Tibial artery (tissue), 4 donors: ENCODE results near the gene INIP.
A peak's percentile ranks its signal among the peaks of the same experiment; 100 is the strongest.

Experiments used
- DNase-seq, 2 donors: peaks; one replicate each; pipeline ENCODE4 v3.0.0-alpha.2; 2019
- H3K27ac ChIP-seq, 2 donors: fragments of 200-600 bp; sonication (generic) in 1 of 2; 1 replicate in 1 of 2; 2 replicates in 1 of 2; pipeline ENCODE4 v1.5.1; 2018 to 2019; ENCODE audit warnings: mild to moderate bottlenecking in 1 of 2
- H3K27me3 ChIP-seq, 2 donors: fragments of 200-600 bp; sonication (generic) in 1 of 2; one replicate each; pipeline versions ENCODE4 v1.5.1 to v1.6.0; 2016 to 2019
- H3K36me3 ChIP-seq, 3 donors: fragments of 200-600 bp; sonication (generic) in 2 of 3; one replicate each; pipeline ENCODE4 v1.5.1; 2016 to 2019; ENCODE audit warnings: mild to moderate bottlenecking in 2 of 3
- H3K4me1 ChIP-seq, 4 donors: fragments of 200-600 bp; sonication (generic) in 2 of 4; 1 replicate in 3 of 4; 2 replicates in 1 of 4; pipeline ENCODE4 v1.5.1; 2016 to 2019
- H3K4me3 ChIP-seq, 2 donors: fragments of 200-600 bp; sonication (generic) in 1 of 2; 1 replicate in 1 of 2; 2 replicates in 1 of 2; pipeline ENCODE4 v1.5.1; 2018 to 2019; ENCODE audit warnings: mild to moderate bottlenecking in 2 of 2
- H3K9me3 ChIP-seq, 3 donors: fragments of 200-600 bp; sonication (generic) in 1 of 3; one replicate each; pipeline ENCODE4 v1.5.1; 2016 to 2019
- CTCF ChIP-seq, 2 experiments: fragments of 200-600 bp in 1 of 2; fragments of 450-650 bp in 1 of 2; IDR thresholded peaks; one replicate each; pipeline ENCODE4 v1.5.1; 2017 to 2019; ENCODE audit warnings: antibody characterized with exemption in 2 of 2, mild to moderate bottlenecking in 1 of 2, moderate library complexity in 1 of 2
- intact Hi-C: fragments of 100-400 bp; cut with DNase I; formaldehyde crosslinking; loops from one replicate; pipeline ENCODE4 v1.15.0; 2023; ENCODE audit warnings: low total_unique reads

INIP gene

DNA sequence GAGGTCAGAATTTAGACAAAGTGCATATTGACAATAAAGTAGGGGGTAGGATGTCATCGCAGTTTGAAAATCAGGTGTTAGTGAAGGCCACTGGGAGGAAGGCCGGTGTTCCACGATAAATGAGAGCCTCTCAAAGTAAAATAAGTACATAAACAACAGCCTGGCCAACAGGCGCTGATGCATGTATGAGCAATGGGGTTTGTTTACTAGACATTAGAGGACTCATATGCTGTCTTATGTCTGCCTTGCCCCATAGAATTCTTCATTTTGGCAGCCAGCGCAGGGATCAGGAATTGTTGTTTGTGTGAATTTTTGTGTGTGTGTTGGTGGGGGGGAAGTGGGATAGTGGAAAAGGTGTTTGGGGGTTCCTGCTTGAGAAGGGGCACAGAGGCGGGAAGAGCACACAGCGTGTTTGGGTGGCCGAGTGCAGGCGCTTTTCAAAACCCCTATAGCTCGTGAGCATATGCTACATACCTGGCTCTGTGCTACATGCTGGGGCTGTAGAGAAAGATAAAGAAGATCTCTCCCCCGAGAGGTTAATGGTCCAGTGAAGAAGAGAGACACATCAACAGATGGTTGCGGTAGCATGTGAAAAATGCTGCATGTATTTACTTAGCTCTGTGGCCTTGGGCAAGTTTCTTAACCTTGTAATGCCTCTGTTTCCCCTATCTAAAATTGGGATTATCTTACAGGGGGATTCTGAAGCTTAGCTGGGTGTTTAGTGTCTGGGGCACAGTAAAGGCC, 44.2 kb upstream of the INIP start:
- Histone ChIP-seq H3K4me1 (peaks cover 0 to 13% (median 9%) of the 10 kb centered on the region in 4 donors), H3K9me3 (peaks cover 0 to 5% (median 0%) of the 10 kb centered on the region in 3 donors), H3K27ac (no peak overlapping the region), H3K36me3 (no peaks in the 10 kb centered on the region), H3K4me3 (no peak overlapping the region), H3K27me3 (no peaks in the 10 kb centered on the region)
- intact Hi-C loops = no loop called here
- TF ChIP-seq CTCF (IDR thresholded peaks at IDR 0.05) = no peak
- no peak for DNase-seq

DNA sequence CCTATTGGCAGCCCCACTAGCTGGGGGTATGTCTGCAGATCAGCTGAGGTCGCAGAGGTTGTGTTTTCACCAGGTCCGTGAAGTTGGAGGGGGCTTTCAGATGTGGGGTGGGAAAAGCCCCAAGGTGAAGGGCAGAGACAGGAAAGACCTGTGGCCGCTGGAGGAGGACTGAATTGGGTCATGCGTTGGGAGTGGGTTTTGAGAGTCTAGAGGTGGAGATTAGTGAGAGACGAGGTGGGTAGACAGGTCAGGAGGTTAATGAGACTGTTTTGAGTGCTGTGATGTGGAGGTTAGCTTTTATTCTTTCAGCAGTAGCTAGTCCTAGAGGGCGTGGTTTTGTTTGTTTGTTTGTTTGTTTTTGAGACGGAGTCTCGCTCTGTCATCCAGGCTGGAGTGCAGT, 42.9 kb upstream of the INIP start:
- no peak for TF ChIP-seq CTCF (IDR thresholded peaks at IDR 0.05)
- Histone ChIP-seq H3K9me3 (peaks cover 0 to 1% (median 0%) of the 10 kb centered on the region in 3 donors), H3K27ac (no peak overlapping the region), H3K4me1 (peaks cover 0 to 17% (median 9%) of the 10 kb centered on the region in 4 donors), H3K36me3 (no peaks in the 10 kb centered on the region), H3K4me3 (no peak overlapping the region), H3K27me3 (no peaks in the 10 kb centered on the region)
- DNase-seq = no peak
- intact Hi-C loops = no loop called here

DNA sequence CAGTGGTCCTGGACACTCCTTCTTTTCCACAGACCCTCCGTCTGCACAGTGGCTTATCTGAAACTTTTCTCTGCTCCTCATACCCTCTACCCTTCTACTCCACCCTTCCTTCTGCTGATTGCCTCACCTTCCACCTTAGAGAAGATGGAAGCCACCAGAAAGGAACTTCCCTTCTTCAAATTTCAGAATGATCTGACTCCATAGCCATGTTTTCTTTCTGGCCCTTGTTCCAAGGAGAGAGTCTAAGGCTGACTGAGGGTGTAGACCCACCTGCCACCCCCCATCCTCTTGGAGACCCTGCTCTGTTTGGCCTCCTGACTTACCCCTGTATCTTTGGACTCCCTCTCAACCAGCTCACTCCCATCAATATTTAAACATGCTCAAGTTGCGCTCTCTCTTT, 40.0 kb upstream of the INIP start:
- Histone ChIP-seq H3K4me3 (no peak overlapping the region), H3K27me3 (no peaks in the 10 kb centered on the region), H3K27ac (no peak overlapping the region), H3K36me3 (no peaks in the 10 kb centered on the region), H3K9me3 (no peaks in the 10 kb centered on the region), H3K4me1 (peaks cover 0 to 38% (median 24%) of the 10 kb centered on the region in 4 donors)
- no peak for DNase-seq
- TF ChIP-seq CTCF (IDR thresholded peaks at IDR 0.05) = no peak
- intact Hi-C loops = no loop called here

DNA sequence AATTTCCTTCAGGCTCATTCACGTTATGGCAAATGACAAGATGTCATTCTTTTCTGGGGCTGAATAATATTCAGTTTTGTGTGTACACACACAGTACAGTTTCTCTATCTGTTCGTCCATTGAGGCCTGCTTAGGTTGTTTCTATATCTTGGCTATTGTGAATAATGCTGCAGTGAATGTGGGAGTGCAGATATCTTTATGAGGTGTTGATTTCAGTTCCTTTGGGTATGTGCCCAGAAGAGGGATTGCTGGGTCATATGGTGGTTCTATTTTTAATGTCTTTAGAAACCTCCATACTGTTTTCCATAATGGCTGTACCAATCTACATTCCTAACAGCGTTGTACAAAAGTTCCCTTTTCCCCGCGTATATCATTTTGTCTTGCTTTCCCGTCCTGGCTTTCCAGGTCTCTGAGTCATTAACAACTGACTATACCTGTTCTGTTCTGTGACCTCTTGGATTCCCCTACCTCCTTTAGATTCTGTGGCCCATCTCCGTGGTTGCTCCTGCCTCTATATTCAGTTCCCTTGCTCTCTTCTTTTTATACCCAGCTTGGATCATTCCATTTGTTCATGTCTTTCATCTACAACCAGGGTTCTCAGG, 39.5 kb upstream of the INIP start:
- no peak for DNase-seq
- intact Hi-C loops = no loop called here
- peaks cover 0 to 44% (median 28%) of the 10 kb centered on the region in 4 donors for H3K4me1 ChIP-seq

GRCh38 chr9:112755675-112756074, 37.8 kb upstream of the INIP start:
- H3K4me3 ChIP-seq = no peak overlapping the region
- DNase-seq = no peak
- TF ChIP-seq CTCF (IDR thresholded peaks at IDR 0.05) = no peak
- H3K27me3 ChIP-seq = no peaks in the 10 kb centered on the region
- intact Hi-C loops = no loop called here
- H3K9me3 ChIP-seq = no peaks in the 10 kb centered on the region
- H3K36me3 ChIP-seq = no peaks in the 10 kb centered on the region
- peak overlapping the region; percentile 36 to 55 for H3K27ac ChIP-seq
- H3K4me1 ChIP-seq = peaks cover 0 to 52% (median 33%) of the 10 kb centered on the region in 4 donors

More for the DNA sequence above, 39.5 kb upstream of the INIP start:
- H3K27ac ChIP-seq = no peak overlapping the region
- H3K27me3 ChIP-seq = no peaks in the 10 kb centered on the region
- H3K36me3 ChIP-seq = no peaks in the 10 kb centered on the region
- no peak overlapping the region for H3K4me3 ChIP-seq
- H3K9me3 ChIP-seq = no peaks in the 10 kb centered on the region
- no peak for TF ChIP-seq CTCF (IDR thresholded peaks at IDR 0.05)
